Natural killer cell (primary cell): ENCODE results near the gene DHTKD1. TPM values are rescaled to one million over a fixed set of nuclear protein-coding genes. Genes with fewer than 3 reads are reported as not detected.
A peak's percentile ranks its signal among the peaks of the same experiment; 100 is the strongest.

Experiments
- ATAC-seq, 3 donors: fragments of 150-1000 bp in 2 of 3; fragments of 200-7000 bp in 1 of 3; cut with Tn5 transposase; 1 replicate in 1 of 3; 2 replicates in 2 of 3; pipeline ENCODE4 v1.10.0; 2021; ENCODE audit warnings: mild to moderate bottlenecking in 2 of 3, moderate library complexity in 2 of 3
- DNase-seq, 2 donors: peaks; one replicate each; pipeline versions ENCODE4 v3.0.0 to v3.0.0-alpha.2; 2013 to 2021; ENCODE audit warnings: mixed read lengths in 1 of 2
- H3K27ac ChIP-seq: one replicate; pipeline ENCODE4 v1.5.1; 2013; ENCODE audit warnings: mild to moderate bottlenecking, low read length
- H3K27me3 ChIP-seq: one replicate; pipeline ENCODE4 v1.6.1; 2013; ENCODE audit warnings: low read length; ENCODE audit not compliant: control insufficient read depth, insufficient read depth
- H3K36me3 ChIP-seq: one replicate; pipeline ENCODE4 v1.6.1; 2013; ENCODE audit warnings: low read length; ENCODE audit not compliant: control insufficient read depth, insufficient read depth
- H3K4me1 ChIP-seq: one replicate; pipeline ENCODE4 v1.6.1; 2013; ENCODE audit warnings: low read length; ENCODE audit not compliant: control insufficient read depth, insufficient read depth
- H3K4me3 ChIP-seq: one replicate; pipeline ENCODE4 v1.5.1; 2013; ENCODE audit warnings: low read length
- H3K9me3 ChIP-seq: one replicate; pipeline ENCODE4 v1.6.1; 2013; ENCODE audit warnings: low read length; ENCODE audit not compliant: control insufficient read depth, insufficient read depth
- H3K27ac Mint-ChIP-seq, 2 donors: one replicate each; pipeline ENCODE4 v1.8.0; 2022; ENCODE audit warnings: mild to moderate bottlenecking in 2 of 2, mixed read lengths in 2 of 2, moderate library complexity in 1 of 2
- H3K27me3 Mint-ChIP-seq, 2 donors: one replicate each; pipeline ENCODE4 v1.8.0; 2022; ENCODE audit warnings: low read depth in 2 of 2, mixed read lengths in 2 of 2
- H3K36me3 Mint-ChIP-seq: one replicate; pipeline ENCODE4 v1.8.0; 2022; ENCODE audit warnings: mixed read lengths
- H3K4me1 Mint-ChIP-seq, 2 donors: one replicate each; pipeline ENCODE4 v1.8.0; 2022; ENCODE audit warnings: mixed read lengths in 2 of 2
- H3K4me3 Mint-ChIP-seq: one replicate; pipeline ENCODE4 v1.8.0; 2022; ENCODE audit warnings: mild to moderate bottlenecking, moderate library complexity, mixed read lengths
- H3K9me3 Mint-ChIP-seq, 2 donors: one replicate each; pipeline ENCODE4 v1.8.0; 2022; ENCODE audit warnings: mixed read lengths in 2 of 2
- CTCF ChIP-seq: fragments of 200-600 bp; IDR thresholded peaks from one replicate; pipeline ENCODE4 v1.8.0; 2022; ENCODE audit warnings: antibody characterized with exemption
- WGBS: methylation state at CpG from one replicate; pipeline ENCODE4 v1.1.7; 2013; ENCODE audit warnings: missing lambda C conversion rate; ENCODE audit not compliant: insufficient coverage; 5-methylcytosine and 5-hydroxymethylcytosine counted together
- intact Hi-C: fragments of 100-400 bp; cut with micrococcal nuclease; formaldehyde crosslinking; loops from one replicate; pipeline ENCODE4 v1.14.2; 2022
- total RNA-seq, 4 donors: library from RNA; stranded (reverse); fragments of 120-200 nt in 1 of 4; gene quantifications; one replicate each; pipeline versions ENCODE4 v1.2.3 to v1.2.4, GENCODE V29; 2013 to 2022

Gene DHTKD1
- total RNA-seq, 3 donors from 2014 or later (not counting 1 experiment from before 2014, with no cell fraction given), result 14.4 to 17.3 (median 14.8) TPM

DNA sequence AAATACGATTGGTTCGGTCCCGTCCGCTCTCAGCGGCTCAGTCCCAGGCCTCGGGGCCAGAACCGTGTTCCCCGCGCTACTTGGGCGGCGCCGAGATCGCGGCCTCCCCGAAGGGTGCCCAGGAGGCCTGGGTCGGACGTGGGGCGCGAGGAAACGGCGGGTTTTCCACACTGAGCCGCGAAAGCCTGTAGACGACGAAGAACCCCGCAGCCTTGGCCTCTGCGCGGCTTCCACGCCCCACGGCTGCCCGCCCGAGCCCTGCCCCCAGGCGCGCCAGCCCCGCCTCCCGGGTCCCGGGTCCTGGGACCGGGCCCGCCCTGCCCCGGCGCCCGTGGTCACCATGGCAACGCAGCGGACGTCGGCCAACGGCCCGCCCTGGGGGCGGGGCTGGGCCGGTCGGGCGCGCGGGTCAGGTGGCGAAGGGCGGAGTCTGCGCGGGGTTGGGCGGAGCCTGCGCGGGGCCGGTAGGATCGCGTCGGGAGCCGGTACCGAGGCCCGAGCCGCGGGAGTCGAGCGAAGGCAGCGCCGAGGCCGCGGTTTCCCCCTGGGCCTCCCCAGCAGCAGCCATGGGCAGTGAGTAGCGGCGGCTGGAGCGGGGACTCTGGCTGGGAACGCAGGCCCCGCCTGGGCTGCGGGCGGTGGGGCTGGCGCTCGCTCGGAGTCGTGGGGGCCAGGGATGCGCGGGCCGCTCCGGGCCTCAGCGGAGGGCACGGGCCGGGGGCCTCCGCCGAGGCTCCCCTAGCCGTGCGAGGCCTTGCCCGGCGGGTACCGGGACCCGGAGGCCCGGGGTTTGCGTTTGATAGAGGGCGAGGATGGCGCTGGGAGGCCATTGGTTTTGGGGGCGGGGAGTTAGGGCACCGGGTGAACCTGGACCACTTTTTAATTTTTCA, 60.7 kb downstream of the DHTKD1 start, which contains the start of gene SEC61A2:
Gene SEC61A2, plus strand, starts transcription at position 456 of the 890 bp plus-strand sequence. Its CDS starts 111 bp downstream, at position 567.
- H3K4me1 Mint-ChIP-seq, result peaks cover 13 to 14% of the 10 kb centered on the region in 2 donors
- no peaks in the 10 kb centered on the region for H3K27me3 ChIP-seq
- H3K36me3 Mint-ChIP-seq, result no peaks in the 10 kb centered on the region
- peak within 1 kb of the TSS; percentile 86 for H3K27ac ChIP-seq
- peak within 1 kb of the TSS; percentile 92 for H3K4me3 Mint-ChIP-seq
- ATAC-seq (peak; percentile 93 to 98 (median 95)), DNase-seq (peak; percentile 98 to 99)
- intact Hi-C loops, result loop anchor here (1.0 to 5.0 kb wide), 3 partner anchors 61 to 528 kb away; partner anchors contain the start of genes CDC123, DHTKD1 and NUDT5
- H3K4me1 ChIP-seq, result peaks cover 17% of the 10 kb centered on the region
- no peaks in the 10 kb centered on the region for H3K27me3 Mint-ChIP-seq
- no peak for TF ChIP-seq CTCF
- peak within 1 kb of the TSS; percentile 81 for H3K4me3 ChIP-seq
- no peaks in the 10 kb centered on the region for H3K9me3 ChIP-seq
- no peaks in the 10 kb centered on the region for H3K9me3 Mint-ChIP-seq
- WGBS, result under 1% methylated on average over 108 of the region's 108 CpGs
- peak within 1 kb of the TSS; percentile 69 to 74 for H3K27ac Mint-ChIP-seq
- no peaks in the 10 kb centered on the region for H3K36me3 ChIP-seq

DNA sequence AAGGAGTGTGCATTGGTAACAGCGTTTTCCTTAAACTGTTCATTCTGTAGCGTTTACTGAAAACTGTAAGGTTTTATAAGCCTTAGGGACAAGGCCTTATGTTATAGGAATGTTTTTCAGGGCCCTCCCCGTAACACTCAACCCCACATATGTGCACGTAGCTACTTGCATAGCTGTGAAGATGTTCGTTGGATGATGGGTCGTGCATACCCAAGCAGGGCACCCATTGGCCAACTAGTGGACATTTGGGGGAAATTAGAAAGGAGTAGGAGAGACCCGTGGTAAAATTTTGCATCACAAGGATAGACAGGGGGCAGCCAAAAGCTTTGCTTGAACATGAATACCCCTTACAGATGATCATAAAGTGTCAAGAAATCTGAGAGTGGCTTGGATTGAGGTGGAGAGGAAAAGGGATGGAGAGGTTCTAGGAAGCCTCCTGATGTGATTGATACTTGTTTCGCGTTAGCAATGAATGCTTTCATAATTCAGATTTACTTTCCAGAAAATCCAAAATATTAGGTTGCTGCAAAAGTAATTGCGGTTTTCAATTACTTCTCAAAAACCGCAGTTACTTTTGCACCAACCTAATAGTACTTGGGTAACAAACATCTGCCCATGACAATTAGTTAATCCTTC, 61.6 kb downstream of the DHTKD1 start:
- ATAC-seq, result peak; percentile 12 to 22 (median 19)
- no peaks in the 10 kb centered on the region for H3K27me3 Mint-ChIP-seq
- intact Hi-C loops, result loop anchor here (5.0 kb wide), 2 partner anchors 67 to 527 kb away; partner anchors contain the start of genes CDC123 and NUDT5

GRCh38 chr10:12135631-12136030, 66.9 kb downstream of the DHTKD1 start:
- no peak overlapping the region for H3K4me3 Mint-ChIP-seq
- ATAC-seq (no peak), DNase-seq (no peak)
- Histone ChIP-seq H3K4me3 (no peak overlapping the region), H3K36me3 (peaks cover 12% of the 10 kb centered on the region), H3K27ac (no peak overlapping the region), H3K9me3 (no peaks in the 10 kb centered on the region), H3K27me3 (no peaks in the 10 kb centered on the region), H3K4me1 (peaks cover 3% of the 10 kb centered on the region)
- intact Hi-C loops, result no loop called here
- 100% methylated on average over 1 of the region's 3 CpGs for WGBS
- no peaks in the 10 kb centered on the region for H3K9me3 Mint-ChIP-seq
- no peak overlapping the region for H3K27ac Mint-ChIP-seq
- TF ChIP-seq CTCF, result no peak
- no peaks in the 10 kb centered on the region for H3K27me3 Mint-ChIP-seq
- peaks cover 0 to under 1% of the 10 kb centered on the region in 2 donors for H3K4me1 Mint-ChIP-seq
- H3K36me3 Mint-ChIP-seq, result no peaks in the 10 kb centered on the region

More for the DNA sequence above, 61.6 kb downstream of the DHTKD1 start:
- no peaks in the 10 kb centered on the region for H3K27me3 ChIP-seq
- TF ChIP-seq CTCF, result peak; percentile 37
- peak overlapping the region; percentile 92 for H3K4me3 Mint-ChIP-seq
- no peaks in the 10 kb centered on the region for H3K9me3 ChIP-seq
- peaks cover under 1% of the 10 kb centered on the region for H3K36me3 ChIP-seq
- H3K27ac Mint-ChIP-seq, result peak overlapping the region; percentile 69 to 74
- no peaks in the 10 kb centered on the region for H3K9me3 Mint-ChIP-seq
- peaks cover 13 to 14% of the 10 kb centered on the region in 2 donors for H3K4me1 Mint-ChIP-seq
- 26% methylated on average over 10 of the region's 11 CpGs for WGBS
- H3K4me3 ChIP-seq, result peak overlapping the region; percentile 66
- H3K27ac ChIP-seq, result peak overlapping the region; percentile 53
- H3K36me3 Mint-ChIP-seq, result no peaks in the 10 kb centered on the region
- H3K4me1 ChIP-seq, result peaks cover 17% of the 10 kb centered on the region
- DNase-seq, result peak in 1 of 2 donors; percentile 70
